Stomach (tissue), 9 donors: Measurements from ENCODE around the gene GPC5. TPM values are rescaled to one million over a fixed set of nuclear protein-coding genes. Genes with fewer than 3 reads are reported as not detected.
"Not testable (repeated sequence)": the region's sequence is repeated elsewhere in the genome, so short reads cannot be mapped to it uniquely, and the experiment has no call there.

Experiments
- DNase-seq, 2 donors: peaks; one replicate each; pipeline versions ENCODE4 v3.0.0 to v3.0.0-alpha.2; 2013 to 2019
- H3K27ac ChIP-seq, 5 donors: fragments of 200-600 bp in 4 of 5; sonication (generic) in 4 of 5; one replicate each; pipeline ENCODE4 v1.5.1; 2013 to 2019; ENCODE audit warnings: mild to moderate bottlenecking in 1 of 5, moderate library complexity in 1 of 5
- H3K27me3 ChIP-seq, 3 donors: fragments of 200-600 bp; sonication (generic); one replicate each; pipeline ENCODE4 v1.5.1; 2017 to 2019; ENCODE audit warnings: mixed run types in 1 of 3
- H3K36me3 ChIP-seq, 4 donors: fragments of 200-600 bp; sonication (generic); 1 replicate in 3 of 4; 2 replicates in 1 of 4; pipeline ENCODE4 v1.5.1; 2016 to 2019
- H3K4me1 ChIP-seq, 4 donors: fragments of 200-600 bp; sonication (generic); one replicate each; pipeline ENCODE4 v1.5.1; 2016 to 2019
- H3K4me3 ChIP-seq, 4 donors: fragments of 200-600 bp; sonication (generic) in 3 of 4; one replicate each; pipeline ENCODE4 v1.5.1; 2016 to 2019; ENCODE audit warnings: mild to moderate bottlenecking in 1 of 4
- H3K9me3 ChIP-seq, 4 donors: fragments of 200-600 bp; sonication (generic); one replicate each; pipeline ENCODE4 v1.5.1; 2016 to 2019
- EP300 ChIP-seq: sonication (generic); formaldehyde crosslinking; IDR thresholded peaks from one replicate; pipeline ENCODE4 v1.6.1; 2017; ENCODE audit warnings: antibody characterized with exemption
- POLR2A ChIP-seq, 4 donors: fragments of 450-650 bp; IDR thresholded peaks; one replicate each; pipeline ENCODE4 v1.6.1; 2016; ENCODE audit warnings: antibody characterized with exemption in 4 of 4, control low read depth in 2 of 4, mild to moderate bottlenecking in 1 of 4, moderate library complexity in 1 of 4
- POLR2AphosphoS5 ChIP-seq, 3 donors: sonication (generic); formaldehyde crosslinking; IDR thresholded peaks; one replicate each; pipeline ENCODE4 v1.6.1; 2016; ENCODE audit warnings: antibody characterized with exemption in 3 of 3
- WGBS, 5 donors: extraction: QIAGEN DNeasy Blood & Tissue Kit in 3 of 5; methylation state at CpG; one replicate each; pipeline versions ENCODE4 v1.1.5 to v1.1.7; 2013 to 2018; 5-methylcytosine and 5-hydroxymethylcytosine counted together
- intact Hi-C: fragments of 100-400 bp; cut with DNase I; formaldehyde crosslinking; loops from one replicate; pipeline ENCODE4 v1.15.1; 2023; ENCODE audit warnings: low total_unique reads
- polyA plus RNA-seq, 3 donors: library from polyadenylated mRNA; stranded (reverse); fragments of 200-250 nt; gene quantifications; one replicate each; pipeline ENCODE4 v1.2.3, GENCODE V29; 2013
- total RNA-seq, 5 donors: library from RNA; depleted of rRNA; stranded (reverse); fragments of >200 nt; gene quantifications; one replicate each; pipeline versions ENCODE4 v1.1.0 to v1.2.3, GENCODE V29; 2014 to 2016
- TF ChIP-seq, protein P1 (sequence below), 7 experiments: fragments of 450-650 bp in 4 of 7; fragments of 200-600 bp in 3 of 7; sonication (generic) in 3 of 7; IDR thresholded peaks; one replicate each; pipeline ENCODE4 v1.5.1; 2016 to 2019; ENCODE audit warnings: antibody characterized with exemption in 7 of 7, control low read depth in 2 of 7, mild to moderate bottlenecking in 1 of 7
- donor health status: healthy with polysubstance abuse.
- donor health status: Bipolar disorder and iron deficiency.
- donor health status: healthy.

GPC5 gene
- total and polyA plus RNA-seq, 8 donors, result 0.87 to 2.8 TPM; not detected in 6

DNA sequence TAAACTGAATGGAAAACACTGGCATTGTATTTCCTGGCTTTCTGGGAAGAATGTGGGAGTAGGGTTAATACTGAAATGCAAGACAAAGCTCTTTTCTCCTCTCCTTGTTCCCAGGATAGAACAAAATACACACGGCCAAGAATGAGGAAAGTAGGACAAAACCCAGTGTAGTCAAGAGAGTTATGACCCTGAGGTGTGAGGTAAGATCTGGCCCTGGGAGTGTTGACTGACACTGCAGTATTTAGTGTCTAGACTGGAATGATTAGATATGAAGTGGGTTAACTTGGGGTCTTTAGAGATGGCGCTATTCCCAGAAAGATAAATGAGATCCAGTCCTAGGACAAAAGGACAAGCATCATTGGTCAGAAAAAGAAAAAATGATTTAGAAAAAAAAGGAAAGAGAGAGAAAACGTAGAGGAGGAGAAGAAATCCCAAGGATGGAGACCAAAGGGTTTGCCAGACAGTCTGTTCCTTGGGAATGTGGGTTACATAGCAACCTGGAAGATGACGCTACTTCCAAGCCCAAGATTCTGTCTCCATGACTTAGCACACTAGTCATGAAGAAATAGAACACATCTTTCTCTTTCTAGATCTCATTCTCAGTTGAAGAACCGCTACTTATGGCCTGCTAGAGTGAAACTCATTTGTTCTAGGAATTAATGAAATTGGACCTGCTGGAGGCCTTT lies 1284.6 kb downstream of the GPC5 start:
- Histone ChIP-seq H3K4me3 (no peak overlapping the region), H3K9me3 (no peaks in the 10 kb centered on the region), H3K36me3 (no peaks in the 10 kb centered on the region), H3K27me3 (no peaks in the 10 kb centered on the region), H3K27ac (no peak overlapping the region), H3K4me1 (no peaks in the 10 kb centered on the region)
- 64 to 74% (median 68%) methylated on average over 5 of the region's 5 CpGs for WGBS, 5 donors
- DNase-seq, result peak in 1 of 2 donors; percentile 38
- TF ChIP-seq EP300 (no peak), POLR2AphosphoS5 (IDR thresholded peaks at IDR 0.05) (no peak)
- TF ChIP-seq, protein P1, sequence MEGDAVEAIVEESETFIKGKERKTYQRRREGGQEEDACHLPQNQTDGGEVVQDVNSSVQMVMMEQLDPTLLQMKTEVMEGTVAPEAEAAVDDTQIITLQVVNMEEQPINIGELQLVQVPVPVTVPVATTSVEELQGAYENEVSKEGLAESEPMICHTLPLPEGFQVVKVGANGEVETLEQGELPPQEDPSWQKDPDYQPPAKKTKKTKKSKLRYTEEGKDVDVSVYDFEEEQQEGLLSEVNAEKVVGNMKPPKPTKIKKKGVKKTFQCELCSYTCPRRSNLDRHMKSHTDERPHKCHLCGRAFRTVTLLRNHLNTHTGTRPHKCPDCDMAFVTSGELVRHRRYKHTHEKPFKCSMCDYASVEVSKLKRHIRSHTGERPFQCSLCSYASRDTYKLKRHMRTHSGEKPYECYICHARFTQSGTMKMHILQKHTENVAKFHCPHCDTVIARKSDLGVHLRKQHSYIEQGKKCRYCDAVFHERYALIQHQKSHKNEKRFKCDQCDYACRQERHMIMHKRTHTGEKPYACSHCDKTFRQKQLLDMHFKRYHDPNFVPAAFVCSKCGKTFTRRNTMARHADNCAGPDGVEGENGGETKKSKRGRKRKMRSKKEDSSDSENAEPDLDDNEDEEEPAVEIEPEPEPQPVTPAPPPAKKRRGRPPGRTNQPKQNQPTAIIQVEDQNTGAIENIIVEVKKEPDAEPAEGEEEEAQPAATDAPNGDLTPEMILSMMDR (IDR thresholded peaks at IDR 0.05), result no peak
- intact Hi-C loops, result no loop called here

DNA sequence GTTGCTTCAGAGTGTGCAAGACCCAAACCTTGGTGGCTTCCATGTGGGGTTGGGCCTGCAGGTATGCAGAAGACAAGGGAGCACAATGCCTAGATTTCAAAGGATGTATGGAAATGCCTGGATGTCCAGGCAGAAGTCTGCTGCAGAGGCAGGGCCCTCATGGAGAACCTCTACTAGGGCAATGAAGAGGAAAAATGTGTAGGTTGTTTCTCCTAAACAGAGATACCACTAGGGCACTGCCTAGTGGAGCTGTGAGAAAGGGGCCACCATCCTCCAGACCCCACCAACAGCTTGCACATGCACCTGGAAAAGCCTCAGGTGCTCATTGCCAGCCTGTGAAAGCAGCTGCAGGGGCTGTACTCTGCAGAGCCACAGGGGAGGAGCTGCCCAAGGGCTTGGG lies 1295.6 kb downstream of the GPC5 start:
- DNase-seq, result no peak
- Histone ChIP-seq H3K4me1 (no peaks in the 10 kb centered on the region), H3K4me3 (no peak overlapping the region), H3K9me3 (peaks cover 0 to 32% (median 9%) of the 10 kb centered on the region in 4 donors), H3K27ac (no peak overlapping the region), H3K36me3 (no peaks in the 10 kb centered on the region), H3K27me3 (no peaks in the 10 kb centered on the region)
- TF ChIP-seq POLR2A (IDR thresholded peaks at IDR 0.05), result no peak
- TF ChIP-seq EP300, result no peak
- TF ChIP-seq POLR2AphosphoS5 (IDR thresholded peaks at IDR 0.05), result no peak
- TF ChIP-seq, protein P1 (IDR thresholded peaks at IDR 0.05), result no peak
- intact Hi-C loops, result no loop called here

DNA sequence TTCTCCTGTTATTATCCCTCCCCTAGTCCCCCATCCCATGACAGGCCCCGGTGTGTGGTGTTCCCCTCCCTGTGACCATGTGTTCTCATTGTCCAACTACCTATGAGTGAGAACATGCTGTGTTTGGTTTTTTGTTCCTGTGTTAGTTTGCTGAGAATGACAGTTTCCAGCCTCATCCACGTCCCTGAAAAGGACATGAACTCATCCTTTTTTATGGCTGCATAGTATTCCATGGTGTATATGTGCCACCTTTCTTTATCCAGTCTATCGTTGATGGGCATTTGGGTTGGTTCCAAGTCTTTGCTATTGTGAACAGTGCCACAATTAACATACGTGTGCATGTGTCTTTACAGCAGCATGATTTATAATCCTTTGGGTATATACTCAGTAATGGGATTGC lies 1297.4 kb downstream of the GPC5 start:
- WGBS, 5 donors, result 84 to 87% (median 84%) methylated on average over 4 of the region's 4 CpGs
- H3K4me1 ChIP-seq, intact Hi-C loops, H3K27me3 ChIP-seq, H3K36me3 ChIP-seq, DNase-seq, H3K27ac ChIP-seq, H3K4me3 ChIP-seq: not testable (repeated sequence)
- peaks cover 0 to 32% (median 9%) of the 10 kb centered on the region in 4 donors for H3K9me3 ChIP-seq

DNA sequence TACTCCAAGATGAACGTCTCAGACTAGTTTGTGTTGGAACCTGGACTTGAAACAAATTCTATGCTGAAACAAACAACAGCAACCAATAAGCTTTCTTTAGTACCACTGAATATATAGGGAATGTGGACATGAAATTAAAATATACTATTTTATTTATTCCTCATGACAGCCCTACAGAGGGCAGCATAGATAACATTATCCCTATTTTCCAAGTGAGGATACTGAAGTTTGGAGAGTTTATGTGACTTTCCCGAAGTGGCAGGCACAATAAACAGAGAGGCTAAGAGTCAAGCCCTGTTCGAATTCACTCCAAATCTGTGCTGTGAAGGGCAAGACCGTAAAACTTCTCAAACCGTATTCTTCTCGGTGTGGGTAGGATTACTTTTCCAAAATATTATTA lies 1318.3 kb downstream of the GPC5 start:
- no peaks in the 10 kb centered on the region for H3K27me3 ChIP-seq
- H3K36me3 ChIP-seq, result no peaks in the 10 kb centered on the region
- H3K4me3 ChIP-seq, result no peak overlapping the region
- no peak overlapping the region for H3K27ac ChIP-seq
- H3K4me1 ChIP-seq, result no peaks in the 10 kb centered on the region
- H3K9me3 ChIP-seq, result peaks cover 0 to 2% (median 0%) of the 10 kb centered on the region in 4 donors
- 41 to 69% (median 59%) methylated on average over 6 of the region's 6 CpGs for WGBS, 5 donors
- DNase-seq, result peak in 1 of 2 donors; percentile 32
- intact Hi-C loops, result no loop called here
- TF ChIP-seq POLR2A (IDR thresholded peaks at IDR 0.05) (no peak), EP300 (no peak)
- TF ChIP-seq, protein P1 (IDR thresholded peaks at IDR 0.05), result peak in 1 of 7 experiments; percentile 9

DNA sequence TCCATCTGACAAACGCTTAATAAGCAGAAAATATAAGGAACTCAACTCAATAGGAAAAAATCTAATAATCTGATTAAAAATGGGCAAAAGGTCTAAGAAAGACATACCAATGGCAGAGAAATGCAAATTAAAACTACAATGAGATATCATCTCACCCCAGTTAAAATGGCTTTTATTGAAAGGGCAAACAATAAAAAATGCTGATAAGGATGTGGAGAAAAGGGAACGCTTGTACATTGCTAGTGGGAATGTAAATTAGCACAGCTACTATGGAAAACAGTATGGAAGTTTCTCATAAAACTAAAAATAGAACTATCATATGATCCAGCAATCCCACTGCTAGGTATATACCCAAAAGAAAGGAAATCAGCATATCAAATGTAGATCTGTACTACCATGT lies 1319.4 kb downstream of the GPC5 start:
- Histone ChIP-seq H3K27me3 (no peaks in the 10 kb centered on the region), H3K4me3 (no peak overlapping the region), H3K27ac (no peak overlapping the region), H3K9me3 (peaks cover 0 to 2% (median 0%) of the 10 kb centered on the region in 4 donors), H3K4me1 (no peaks in the 10 kb centered on the region), H3K36me3 (no peaks in the 10 kb centered on the region)
- DNase-seq, result no peak
- 58 to 74% (median 68%) methylated on average over 2 of the region's 2 CpGs for WGBS, 5 donors
- intact Hi-C loops, result no loop called here
- TF ChIP-seq POLR2A (IDR thresholded peaks at IDR 0.05) (no peak), POLR2AphosphoS5 (IDR thresholded peaks at IDR 0.05) (no peak), EP300 (no peak)
- TF ChIP-seq, protein P1 (IDR thresholded peaks at IDR 0.05), result no peak
